ENCODE data around the gene CD59. TPM values are rescaled to one million over a fixed set of nuclear protein-coding genes. Genes with fewer than 3 reads are reported as not detected.

CD59 gene
- total and polyA plus RNA-seq, 2 donors (not counting 3 experiments of a cell fraction or from before 2014, with no cell fraction given) = 992 to 1,084 TPM

DNA sequence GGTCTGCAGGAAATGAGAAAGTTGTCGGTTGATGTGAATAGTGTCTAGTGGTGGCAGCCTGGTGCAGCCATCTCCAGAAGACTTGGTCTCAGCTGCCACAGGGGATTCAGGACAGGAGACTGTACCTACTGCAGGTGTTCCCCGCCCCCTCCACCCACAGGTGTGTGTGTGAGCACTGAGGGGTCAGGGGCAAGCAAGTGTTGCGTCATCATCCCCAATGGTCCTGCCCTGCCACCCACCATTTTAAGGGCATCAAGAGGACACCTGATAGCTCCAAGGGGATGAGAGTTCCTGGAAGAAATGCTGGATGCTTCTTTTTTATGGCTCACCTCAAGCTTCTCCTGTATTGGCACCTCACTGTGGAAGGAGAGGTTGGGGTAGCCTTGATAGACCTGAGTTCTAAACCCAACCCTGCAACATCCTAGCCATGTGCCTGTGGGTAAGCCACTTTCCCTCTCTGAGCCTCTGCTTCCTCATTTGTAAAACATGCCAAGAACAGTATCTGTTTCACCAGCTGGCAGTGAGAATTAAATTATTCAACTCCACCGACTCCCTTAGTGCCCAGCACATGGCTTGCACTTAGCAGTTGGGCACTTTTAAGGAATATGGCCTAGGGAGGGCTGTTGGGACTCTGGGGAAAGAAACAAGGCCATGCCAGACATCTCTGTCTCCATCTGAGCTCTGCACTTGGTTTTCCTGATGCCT, 41.7 kb downstream of the CD59 start:
- Histone ChIP-seq H3K9me1 (replicated peaks; ENCODE audit: control insufficient read depth, extremely low read depth, insufficient read depth, low read length) (no peaks in the 10 kb centered on the region), H3K27ac (ENCODE audit: insufficient read depth, low read depth, low read length) (peak overlapping the region; percentile 27), H3K4me1 (ENCODE audit: control insufficient read depth, extremely low read depth, insufficient read depth, low read length) (peaks cover 53% of the 10 kb centered on the region), H3K4me2 (ENCODE audit: insufficient read depth, low read length) (no peak overlapping the region), H3K27me3 (ENCODE audit: control insufficient read depth in 2 of 2, insufficient read depth in 2 of 2, low read length in 2 of 2) (no peaks in the 10 kb centered on the region), H3K9ac (replicated peaks; ENCODE audit: extremely low read depth, insufficient read depth, low read length) (no peak overlapping the region), H3K9me3 (replicated peaks; ENCODE audit: control insufficient read depth, insufficient read depth, low read length) (no peaks in the 10 kb centered on the region), H4K20me1 (replicated peaks; ENCODE audit: control insufficient read depth, extremely low read depth, insufficient read depth, low read length) (no peaks in the 10 kb centered on the region), H3K4me3 (replicated peaks in 1 of 3; ENCODE audit: insufficient read depth in 1 of 3, low read depth in 1 of 3, low read length in 3 of 3) (no peak overlapping the region), H2AFZ (ENCODE audit: low read depth, low read length) (no peak overlapping the region), H3K79me2 (ENCODE audit: control insufficient read depth, insufficient read depth, low read length) (no peaks in the 10 kb centered on the region), H3K36me3 (ENCODE audit: control insufficient read depth in 2 of 2, extremely low read depth in 1 of 2, insufficient read depth in 2 of 2, low read length in 2 of 2) (no peaks in the 10 kb centered on the region)
- DNase-seq (ENCODE audit: low read depth, low spot score) (no peak), FAIRE-seq (no peak)
- no TSS peak for BruUV-seq (replicated peaks)
- TF ChIP-seq, protein P1, sequence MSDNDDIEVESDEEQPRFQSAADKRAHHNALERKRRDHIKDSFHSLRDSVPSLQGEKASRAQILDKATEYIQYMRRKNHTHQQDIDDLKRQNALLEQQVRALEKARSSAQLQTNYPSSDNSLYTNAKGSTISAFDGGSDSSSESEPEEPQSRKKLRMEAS (IDR thresholded peaks at IDR 0.05; ENCODE audit: insufficient read depth, insufficient read length) = no peak
- TF ChIP-seq EZH2 (IDR thresholded peaks at IDR 0.05; ENCODE audit: borderline replicate concordance, low read depth, low read length, severe bottlenecking) (no peak), FOS (IDR thresholded peaks at IDR 0.05; ENCODE audit: borderline replicate concordance, insufficient read depth, low read length) (no peak), MYC (IDR thresholded peaks at IDR 0.05; ENCODE audit: low read depth, low read length) (no peak), POLR2AphosphoS5 (IDR thresholded peaks at IDR 0.05; ENCODE audit: insufficient read depth, low read depth, low read length) (no peak), GATA2 (IDR thresholded peaks at IDR 0.05; ENCODE audit: insufficient read depth, insufficient read length, low read depth, low read length) (no peak), JUN (IDR thresholded peaks at IDR 0.05; ENCODE audit: borderline replicate concordance, insufficient read depth, insufficient read length, low read depth) (no peak), POLR2A (IDR thresholded peaks at IDR 0.05; ENCODE audit: low read depth, low read length) (no peak)
- TF ChIP-seq, protein P2, sequence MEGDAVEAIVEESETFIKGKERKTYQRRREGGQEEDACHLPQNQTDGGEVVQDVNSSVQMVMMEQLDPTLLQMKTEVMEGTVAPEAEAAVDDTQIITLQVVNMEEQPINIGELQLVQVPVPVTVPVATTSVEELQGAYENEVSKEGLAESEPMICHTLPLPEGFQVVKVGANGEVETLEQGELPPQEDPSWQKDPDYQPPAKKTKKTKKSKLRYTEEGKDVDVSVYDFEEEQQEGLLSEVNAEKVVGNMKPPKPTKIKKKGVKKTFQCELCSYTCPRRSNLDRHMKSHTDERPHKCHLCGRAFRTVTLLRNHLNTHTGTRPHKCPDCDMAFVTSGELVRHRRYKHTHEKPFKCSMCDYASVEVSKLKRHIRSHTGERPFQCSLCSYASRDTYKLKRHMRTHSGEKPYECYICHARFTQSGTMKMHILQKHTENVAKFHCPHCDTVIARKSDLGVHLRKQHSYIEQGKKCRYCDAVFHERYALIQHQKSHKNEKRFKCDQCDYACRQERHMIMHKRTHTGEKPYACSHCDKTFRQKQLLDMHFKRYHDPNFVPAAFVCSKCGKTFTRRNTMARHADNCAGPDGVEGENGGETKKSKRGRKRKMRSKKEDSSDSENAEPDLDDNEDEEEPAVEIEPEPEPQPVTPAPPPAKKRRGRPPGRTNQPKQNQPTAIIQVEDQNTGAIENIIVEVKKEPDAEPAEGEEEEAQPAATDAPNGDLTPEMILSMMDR (IDR thresholded peaks at IDR 0.05; ENCODE audit: extremely low read depth in 1 of 2, insufficient read depth in 1 of 2, low read depth in 1 of 2, low read length in 2 of 2) = no peak
- dilution Hi-C loops (cut with MboI; ENCODE audit: extremely low pct_ligation_motif_present, low sequenced_read_pairs) (no loop called here), intact Hi-C loops (cut with micrococcal nuclease) (no loop called here)
- ChIA-PET CTCF (interaction anchor here (0.6 to 10.4 kb wide), 4 partner anchors 12 to 48 kb away, joined by 3 to 171 read pairs (median 4); no protein-coding TSS in a partner anchor), POLR2A (interaction anchor here (0.7 kb wide), 1 partner anchor 42 kb away, joined by 3 read pairs; no protein-coding TSS in a partner anchor)

Measured in endothelial cell of umbilical vein (primary cell).